Fibroblast of upper back skin (primary cell): ENCODE data around the gene TRIP12.
A peak's percentile ranks its signal among the peaks of the same experiment; 100 is the strongest.
"Not testable (repeated sequence)": the region's sequence is repeated elsewhere in the genome, so short reads cannot be mapped to it uniquely, and the experiment has no call there.

ENCODE experiments used
- DNase-seq: peaks from one replicate; pipeline ENCODE4 v3.0.0-alpha.2; 2013

TRIP12 gene

GRCh38 chr2:229917793-229918192, 4.0 kb downstream of the TRIP12 start:
- no peak for DNase-seq

- no peak for DNase-seq
These were observed 7.6 kb downstream of the TRIP12 start for GRCh38 chr2:229914171-229914570.

GRCh38 chr2:229910832-229911412, 10.9 kb downstream of the TRIP12 start:
- DNase-seq, result peak; percentile 8

GRCh38 chr2:229910147-229910831, 11.5 kb downstream of the TRIP12 start:
- no peak for DNase-seq

GRCh38 chr2:229909090-229909489, 12.7 kb downstream of the TRIP12 start:
- DNase-seq, result peak; percentile 5

GRCh38 chr2:229905601-229906000, 16.2 kb downstream of the TRIP12 start:
- DNase-seq, result no peak

- no peak for DNase-seq
These were observed 18.8 kb downstream of the TRIP12 start for GRCh38 chr2:229903037-229903436.

- DNase-seq, result peak; percentile 87
These were observed 20.0 kb downstream of the TRIP12 start for GRCh38 chr2:229901819-229902218.

- DNase-seq, result not testable (repeated sequence)
These were observed 21.3 kb downstream of the TRIP12 start for GRCh38 chr2:229900514-229900913.

GRCh38 chr2:229900012-229900411, 21.8 kb downstream of the TRIP12 start:
- DNase-seq, result no peak

- DNase-seq, result no peak
These were observed 22.2 kb downstream of the TRIP12 start for GRCh38 chr2:229899604-229900003.

GRCh38 chr2:229896857-229897256, 25.0 kb downstream of the TRIP12 start:
- DNase-seq, result no peak

DNA sequence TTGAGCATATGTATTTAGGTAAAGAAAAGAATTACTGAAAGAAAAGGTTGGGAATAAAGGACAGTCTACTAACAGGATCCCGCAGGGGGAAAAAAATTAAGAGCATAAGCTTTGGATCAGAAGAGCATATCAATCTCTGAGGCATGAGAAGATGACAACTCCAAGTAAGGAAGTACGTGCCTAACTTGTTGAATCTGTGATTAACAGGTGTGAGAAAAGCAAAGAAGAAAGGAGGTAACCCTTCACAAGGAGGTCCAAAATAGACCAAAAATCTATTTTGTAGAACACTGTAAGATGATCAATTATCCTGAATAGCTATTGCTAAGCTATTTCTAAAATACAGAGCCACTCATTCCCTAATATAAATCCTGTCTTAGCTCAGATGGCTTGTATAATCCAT, 32.8 kb downstream of the TRIP12 start:
- DNase-seq, result no peak

- no peak for DNase-seq
These were observed 33.8 kb downstream of the TRIP12 start for GRCh38 chr2:229888031-229888430.

DNA sequence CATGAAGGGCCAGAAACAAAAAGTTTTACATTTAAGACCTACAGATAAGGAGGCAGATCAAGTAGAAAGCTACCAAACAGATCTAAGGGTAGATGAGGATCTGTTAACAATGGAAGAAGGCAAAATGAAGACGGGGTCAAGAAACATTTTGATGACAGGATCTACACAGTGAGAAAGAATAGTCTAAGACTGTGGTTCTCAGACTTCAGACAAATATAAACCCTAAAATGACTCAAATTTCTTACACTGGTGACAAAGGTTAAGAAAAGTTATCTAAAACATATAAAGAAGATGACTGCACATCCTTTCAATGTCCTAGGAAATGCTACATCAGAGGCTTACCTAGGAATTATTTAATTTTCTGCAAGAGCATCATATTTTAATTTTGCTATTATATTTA, 34.4 kb downstream of the TRIP12 start:
- no peak for DNase-seq

DNA sequence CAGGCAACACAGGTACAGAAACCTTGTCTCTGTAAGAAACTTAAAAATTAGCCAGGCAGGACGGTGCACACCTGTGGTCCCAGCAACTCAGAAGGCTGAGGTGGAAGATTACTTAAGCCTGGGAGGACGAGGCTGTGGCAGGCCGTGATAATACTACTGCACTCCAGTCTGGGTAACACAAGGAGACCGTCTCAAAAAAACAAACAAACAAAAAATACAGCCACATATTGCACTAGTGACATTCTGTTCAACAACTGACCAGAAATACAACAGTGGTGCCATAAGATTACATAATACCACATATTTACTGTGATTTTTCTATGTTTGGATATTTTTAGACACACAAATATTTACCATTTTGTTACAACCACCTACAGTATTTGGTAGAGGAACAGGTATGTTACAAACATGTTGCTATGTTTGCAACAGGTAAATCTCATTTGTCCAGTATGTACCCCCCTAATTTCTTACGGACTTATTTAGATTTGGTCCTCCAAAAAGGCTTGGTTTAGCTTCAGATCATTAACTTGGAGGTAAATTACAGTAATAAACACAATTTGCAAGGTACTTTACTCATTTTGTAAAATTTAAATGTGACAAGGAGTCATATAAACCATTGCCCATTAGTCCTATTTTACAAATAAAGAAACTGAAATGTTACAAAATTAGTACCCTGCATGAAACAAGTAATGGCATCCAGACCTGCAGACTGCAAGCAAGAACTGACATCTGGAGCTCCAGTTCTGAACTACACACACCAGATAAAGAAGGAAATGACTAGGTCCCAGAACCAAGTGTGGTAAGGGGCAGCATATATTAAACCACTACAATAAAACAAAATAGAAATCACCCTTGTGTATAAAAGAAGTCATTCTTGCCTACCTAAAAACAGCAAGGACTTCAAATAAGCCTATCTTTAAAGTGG, 36.8 kb downstream of the TRIP12 start:
- no peak for DNase-seq

DNA sequence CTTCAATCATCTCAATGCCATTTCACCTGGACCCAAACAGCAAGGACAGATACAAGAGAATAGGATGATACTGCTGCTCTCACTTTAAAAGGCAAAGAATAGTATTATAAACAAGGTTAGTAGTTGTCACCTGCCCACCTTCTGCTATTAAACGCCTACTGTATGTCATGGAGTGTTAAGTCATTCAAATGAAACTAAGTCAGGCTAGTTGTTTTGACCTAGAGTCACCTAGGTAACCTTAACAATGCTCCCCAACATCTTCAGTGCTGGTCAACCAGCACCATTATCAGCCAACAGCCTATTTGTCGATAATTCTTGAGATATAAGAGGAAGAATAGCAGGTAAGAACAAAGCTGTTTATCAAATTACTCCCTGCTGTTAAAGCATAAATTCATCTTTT, 39.2 kb downstream of the TRIP12 start:
- no peak for DNase-seq

- DNase-seq, result no peak
These were observed 40.8 kb downstream of the TRIP12 start for GRCh38 chr2:229880892-229881586.

DNA sequence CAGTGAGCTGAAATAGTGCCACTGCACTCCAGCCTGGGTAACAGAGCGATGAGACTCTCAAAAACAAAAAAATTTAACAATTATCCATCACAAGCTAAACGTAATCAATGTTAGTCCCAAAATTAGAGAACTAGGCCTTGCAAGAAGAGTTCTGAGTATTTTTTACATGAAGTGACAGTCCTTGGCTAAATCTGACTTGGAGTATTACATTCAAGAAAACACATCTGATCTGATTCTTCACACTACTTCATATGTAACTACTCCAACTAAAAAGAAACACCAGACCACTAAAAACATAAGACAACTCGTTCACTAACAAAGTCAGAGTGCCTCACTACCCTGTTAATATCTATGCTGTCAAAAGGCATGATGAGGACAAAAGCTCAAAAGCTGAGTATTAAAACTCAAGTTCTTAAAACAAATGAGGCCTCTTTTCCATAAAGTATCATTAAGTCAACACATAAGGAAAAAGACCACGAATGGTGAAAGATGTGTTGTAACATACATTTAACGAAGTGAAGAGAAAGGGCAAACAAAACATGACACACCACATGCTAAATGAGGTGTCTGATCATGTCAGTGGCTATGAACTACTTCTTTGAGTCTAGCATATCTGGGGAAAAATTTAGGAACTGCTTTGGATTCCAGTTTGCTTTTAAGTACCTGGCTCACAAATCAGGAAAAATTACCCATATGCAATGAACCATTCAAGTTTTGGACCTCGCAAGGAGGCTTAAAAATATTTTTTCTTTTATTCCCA, 42.4 kb downstream of the TRIP12 start:
- no peak for DNase-seq

- DNase-seq, result no peak
These were observed 46.3 kb downstream of the TRIP12 start for GRCh38 chr2:229875549-229875948.

- DNase-seq, result no peak
These were observed 47.2 kb downstream of the TRIP12 start for GRCh38 chr2:229874647-229875046.

DNA sequence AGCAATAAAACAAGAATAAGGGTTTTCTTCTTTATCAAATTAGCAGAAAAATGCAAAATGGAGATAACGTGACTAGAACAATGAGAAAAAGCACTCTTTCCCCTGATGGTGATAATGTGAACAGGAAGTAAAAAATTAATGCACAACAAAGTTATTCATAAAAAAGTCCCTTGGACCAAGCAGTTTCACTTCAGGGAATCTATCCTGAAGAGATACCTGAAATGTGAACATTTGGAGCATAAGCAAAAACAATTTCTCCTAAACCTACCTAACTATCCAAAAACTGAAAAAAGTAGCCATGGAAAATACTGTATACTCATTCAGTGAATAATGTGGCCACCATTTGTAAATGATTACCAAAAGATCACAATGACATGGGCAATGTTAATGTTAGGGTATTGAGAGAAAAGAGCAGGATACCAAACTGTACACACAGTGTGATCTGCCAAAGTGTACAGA, 48.7 kb downstream of the TRIP12 start:
- DNase-seq, result no peak
